ENCODE measurements around the gene PLXNA3. TPM values are rescaled to one million over a fixed set of nuclear protein-coding genes. Genes with fewer than 3 reads are reported as not detected.
A peak's percentile ranks its signal among the peaks of the same experiment; 100 is the strongest.

PLXNA3 gene
- total RNA-seq, 1 experiment from 2014 or later = 2.3 TPM

DNA sequence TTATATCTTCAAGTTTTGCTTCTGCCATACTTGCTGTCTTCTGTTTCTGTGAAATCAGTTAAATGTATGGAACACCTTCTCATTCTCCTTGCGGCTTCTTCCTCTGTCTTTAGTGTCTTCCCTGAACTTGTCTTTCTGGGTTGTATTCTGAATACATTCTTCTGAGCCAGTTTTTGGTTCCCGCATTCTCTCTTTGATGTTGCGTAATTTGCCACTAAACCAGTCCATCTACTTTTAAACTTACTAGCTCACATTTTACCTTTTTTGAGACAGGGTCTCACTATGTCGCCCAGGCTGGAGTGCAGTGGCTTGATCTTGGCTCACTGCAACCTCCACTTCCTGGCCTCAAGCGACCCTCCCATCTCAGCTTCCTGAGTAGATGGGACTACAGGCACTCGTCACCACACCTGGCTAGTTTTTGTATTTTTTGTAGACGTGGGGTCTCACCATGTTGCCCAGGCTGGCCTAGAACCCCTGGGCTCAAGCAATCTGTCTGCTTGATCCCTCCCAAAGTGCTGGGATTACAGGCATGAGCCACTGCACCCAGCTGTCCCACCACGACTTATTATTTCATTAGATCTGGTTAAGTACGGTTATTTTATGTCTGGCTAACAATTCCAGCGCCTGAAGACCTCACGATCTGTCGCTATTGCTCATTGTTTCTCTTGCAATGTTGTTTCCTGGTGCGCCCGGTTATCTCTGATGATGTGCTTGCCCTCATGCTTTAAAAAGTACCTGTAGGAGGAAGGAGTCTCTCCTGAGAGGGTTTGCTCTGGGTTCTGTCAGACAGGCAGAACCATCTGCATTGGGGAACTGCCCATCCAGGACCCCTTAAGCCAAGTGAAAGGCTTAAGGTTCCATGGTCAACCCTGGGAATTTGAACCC, 67.8 kb downstream of the PLXNA3 start:
- H3K4me3 ChIP-seq (ENCODE audit: insufficient read depth, low read depth, low read length) = no peak overlapping the region
- DNase-seq = no peak

DNA sequence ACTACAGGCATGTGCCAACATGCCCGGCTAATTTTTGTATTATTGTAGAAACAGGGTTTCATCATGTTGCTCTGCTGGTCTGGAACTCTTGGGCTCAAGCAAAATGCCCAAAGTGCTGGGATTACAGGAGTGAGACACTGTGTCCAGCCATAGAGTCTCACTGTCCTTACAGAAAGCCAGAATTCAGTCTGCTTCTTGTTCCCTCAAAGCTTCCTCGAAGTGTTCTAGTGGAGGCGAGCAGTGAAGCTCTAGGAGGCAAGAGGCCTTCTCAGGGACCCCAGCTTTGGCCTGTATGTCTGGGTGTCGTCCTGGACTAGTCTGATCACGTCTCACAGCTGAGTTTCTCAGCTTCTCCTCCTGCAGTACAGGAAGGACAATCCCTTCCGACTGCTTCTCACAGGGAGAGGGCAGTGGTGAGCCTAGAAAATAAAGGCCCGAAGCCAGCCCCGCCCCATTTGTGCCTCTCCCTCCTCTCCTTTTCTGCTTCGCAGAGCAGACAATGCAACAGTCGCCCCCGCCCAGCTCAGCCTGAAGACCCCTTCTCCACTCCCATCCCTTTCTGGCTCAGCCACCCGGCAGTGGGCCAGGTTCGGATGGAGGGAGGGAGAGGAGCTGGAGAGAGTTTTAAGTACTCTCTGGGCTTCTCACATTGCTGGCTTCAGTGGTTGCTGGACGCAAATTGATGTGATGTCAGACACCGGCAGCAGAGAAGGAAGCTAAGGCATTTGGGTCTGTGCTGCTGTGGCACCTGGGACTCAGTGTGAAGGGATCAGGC, 69.0 kb downstream of the PLXNA3 start:
- Histone ChIP-seq H3K36me3 (replicated peaks; ENCODE audit: control insufficient read depth, insufficient read depth, low read length) (no peaks in the 10 kb centered on the region), H3K4me3 (ENCODE audit: insufficient read depth, low read depth, low read length) (peak overlapping the region; percentile 27), H3K27me3 (ENCODE audit: control insufficient read depth, insufficient read depth, low read length) (no peaks in the 10 kb centered on the region)
- peak; percentile 82 for DNase-seq

More for the DNA sequence above, 67.8 kb downstream of the PLXNA3 start:
- Histone ChIP-seq H3K36me3 (replicated peaks; ENCODE audit: control insufficient read depth, insufficient read depth, low read length) (no peaks in the 10 kb centered on the region), H3K27me3 (ENCODE audit: control insufficient read depth, insufficient read depth, low read length) (no peaks in the 10 kb centered on the region)

Other genes starting within 250 kb of the PLXNA3 start
- gene OPN1MW2, start 238.5 kb upstream of the PLXNA3 start, total RNA-seq (2014; rRNA removed; shearing (Covaris generic)) = not detected in 2 replicates
- gene OPN1MW3, start 200.7 kb upstream of the PLXNA3 start, total RNA-seq (2014; rRNA removed; shearing (Covaris generic)) = not detected in 2 replicates
- not detected in 2 replicates for gene TEX28, start 163.2 kb upstream of the PLXNA3 start, total RNA-seq (2014; rRNA removed; shearing (Covaris generic))
- 1.6 TPM in 1 of 2 replicates, not detected in the other for gene TKTL1, start 162.5 kb upstream of the PLXNA3 start, total RNA-seq (2014; rRNA removed; shearing (Covaris generic))
- gene FLNA, start 83.6 kb upstream of the PLXNA3 start, total RNA-seq (2014; rRNA removed; shearing (Covaris generic)) = 799 and 827 TPM in 2 replicates
- gene EMD, start 79.0 kb upstream of the PLXNA3 start, total RNA-seq (2014; rRNA removed; shearing (Covaris generic)) = 56.2 and 57.1 TPM in 2 replicates
- 4,112 and 4,296 TPM in 2 replicates for gene RPL10, start 59.9 kb upstream of the PLXNA3 start, total RNA-seq (2014; rRNA removed; shearing (Covaris generic))
- 24.8 and 26.6 TPM in 2 replicates for gene DNASE1L1, start 49.0 kb upstream of the PLXNA3 start, total RNA-seq (2014; rRNA removed; shearing (Covaris generic))
- 38.6 and 71.3 TPM in 2 replicates for gene TAFAZZIN, start 46.7 kb upstream of the PLXNA3 start, total RNA-seq (2014; rRNA removed; shearing (Covaris generic))
- gene ATP6AP1, start 29.6 kb upstream of the PLXNA3 start, total RNA-seq (2014; rRNA removed; shearing (Covaris generic)) = 31.4 and 48.8 TPM in 2 replicates
- 128 and 143 TPM in 2 replicates for gene GDI1, start 21.1 kb upstream of the PLXNA3 start, total RNA-seq (2014; rRNA removed; shearing (Covaris generic))
- gene FAM50A, start 14.1 kb upstream of the PLXNA3 start, total RNA-seq (2014; rRNA removed; shearing (Covaris generic)) = 44.0 and 46.6 TPM in 2 replicates
- gene LAGE3, start 21.0 kb downstream of the PLXNA3 start, total RNA-seq (2014; rRNA removed; shearing (Covaris generic)) = 47.9 and 84.9 TPM in 2 replicates
- 64.8 and 84.0 TPM in 2 replicates for gene UBL4A, start 28.3 kb downstream of the PLXNA3 start, total RNA-seq (2014; rRNA removed; shearing (Covaris generic))
- 17.0 and 18.4 TPM in 2 replicates for gene SLC10A3, start 32.3 kb downstream of the PLXNA3 start, total RNA-seq (2014; rRNA removed; shearing (Covaris generic))
- gene FAM3A, start 58.0 kb downstream of the PLXNA3 start, total RNA-seq (2014; rRNA removed; shearing (Covaris generic)) = 31.6 and 42.5 TPM in 2 replicates
- 51.8 and 58.0 TPM in 2 replicates for gene G6PD, start 88.6 kb downstream of the PLXNA3 start, total RNA-seq (2014; rRNA removed; shearing (Covaris generic))
- 22.1 and 24.3 TPM in 2 replicates for gene IKBKG, start 89.3 kb downstream of the PLXNA3 start, total RNA-seq (2014; rRNA removed; shearing (Covaris generic))
- not detected in 2 replicates for gene CTAG1A, start 126.9 kb downstream of the PLXNA3 start, total RNA-seq (2014; rRNA removed; shearing (Covaris generic))
- gene CTAG1B, start 161.0 kb downstream of the PLXNA3 start, total RNA-seq (2014; rRNA removed; shearing (Covaris generic)) = not detected in 2 replicates
- gene CTAG2, start 195.3 kb downstream of the PLXNA3 start, total RNA-seq (2014; rRNA removed; shearing (Covaris generic)) = not detected in 2 replicates

Data from H7 (cell line).